ENCODE results near the gene ROCK1. TPM values are rescaled to one million over a fixed set of nuclear protein-coding genes. Genes with fewer than 3 reads are reported as not detected.

The ROCK1 gene
- total and polyA plus RNA-seq, 9 of the 15 experiments (the other 6 are each of a cell fraction or from before 2014, with no cell fraction given): 7.4 to 28.6 (median 17.7) TPM

- no peak for TF ChIP-seq RBM34 (IDR thresholded peaks at IDR 0.05; ENCODE audit: borderline replicate concordance, insufficient read depth, low read length)
- TF ChIP-seq MAFK (IDR thresholded peaks at IDR 0.05; ENCODE audit: low read length): no peak
- no peak for TF ChIP-seq ARID1B (IDR thresholded peaks at IDR 0.05)
- no peak for TF ChIP-seq ILF3 (IDR thresholded peaks at IDR 0.05; ENCODE audit: borderline replicate concordance)
- TF ChIP-seq POU5F1 (IDR thresholded peaks at IDR 0.05; ENCODE audit: borderline replicate concordance, low read depth, low read length, partially characterized antibody): no peak
- no peak overlapping the region for H2AFZ ChIP-seq (ENCODE audit: low read depth, low read length)
- no peak for DNase-seq (ENCODE audit: extremely low read depth in 1 of 4, low spot score in 3 of 4)
- no peak for ATAC-seq
- WGBS (ENCODE audit: insufficient coverage, low coverage, missing lambda C conversion rate): 100% methylated on average over 2 of the region's 2 CpGs
- no peaks in the 10 kb centered on the region for H3K9me1 ChIP-seq (ENCODE audit: control insufficient read depth, insufficient read depth, low read length)
- H4K20me1 ChIP-seq (replicated peaks; ENCODE audit: control insufficient read depth, insufficient read depth, low read length): no peaks in the 10 kb centered on the region
- BruUV-seq (replicated peaks): no TSS peak
- H3K9me3 ChIP-seq (replicated peaks; ENCODE audit: control insufficient read depth, insufficient read depth, low read depth, low read length): no peaks in the 10 kb centered on the region
- peaks cover 15% of the 10 kb centered on the region; the same call in 1 of the 3 replicates for H3K36me3 ChIP-seq (ENCODE audit: control insufficient read depth, insufficient read depth, low read length)
- ChIA-PET POLR2A (no interaction called here), CTCF (ENCODE audit: low intra/inter-chr PET ratio) (no interaction called here)
- no peak overlapping the region for H3K4me3 ChIP-seq
- no peak for FAIRE-seq
- no peaks in the 10 kb centered on the region for H3K27me3 ChIP-seq (ENCODE audit: control insufficient read depth in 2 of 2, insufficient read depth in 2 of 2, low read length in 2 of 2)
- no peak overlapping the region for H3K9ac ChIP-seq (ENCODE audit: insufficient read depth in 1 of 2, low read depth in 2 of 2, low read length in 2 of 2)
- in situ Hi-C loops (cut with MboI) (no loop called here), intact Hi-C loops (cut with micrococcal nuclease) (no loop called here)
- H3K4me1 ChIP-seq (replicated peaks in 1 of 2; ENCODE audit: control insufficient read depth in 2 of 2, insufficient read depth in 2 of 2, low read length in 2 of 2): no peaks in the 10 kb centered on the region
- H3K27ac ChIP-seq (ENCODE audit: extremely low read depth, low read depth, low read length): no peak overlapping the region
- H3K79me2 ChIP-seq (ENCODE audit: control insufficient read depth, insufficient read depth, low read length): no peaks in the 10 kb centered on the region
- H3K4me2 ChIP-seq (ENCODE audit: insufficient read depth, low read length): no peak overlapping the region
These were observed 144.8 kb downstream of the ROCK1 start for GRCh38 chr18:20966795-20967194.

- Histone ChIP-seq H3K4me1 (replicated peaks in 1 of 2; ENCODE audit: control insufficient read depth in 2 of 2, insufficient read depth in 2 of 2, low read length in 2 of 2) (no peaks in the 10 kb centered on the region), H3K27me3 (ENCODE audit: control insufficient read depth in 2 of 2, insufficient read depth in 2 of 2, low read length in 2 of 2) (no peaks in the 10 kb centered on the region), H3K79me2 (ENCODE audit: control insufficient read depth, insufficient read depth, low read length) (no peaks in the 10 kb centered on the region), H3K9ac (ENCODE audit: insufficient read depth in 1 of 2, low read depth in 2 of 2, low read length in 2 of 2) (no peak overlapping the region), H3K27ac (ENCODE audit: extremely low read depth, low read depth, low read length) (no peak overlapping the region), H4K20me1 (replicated peaks; ENCODE audit: control insufficient read depth, insufficient read depth, low read length) (no peaks in the 10 kb centered on the region), H3K9me3 (replicated peaks; ENCODE audit: control insufficient read depth, insufficient read depth, low read depth, low read length) (no peaks in the 10 kb centered on the region), H3K9me1 (ENCODE audit: control insufficient read depth, insufficient read depth, low read length) (no peaks in the 10 kb centered on the region), H2AFZ (ENCODE audit: low read depth, low read length) (no peak overlapping the region), H3K36me3 (ENCODE audit: control insufficient read depth, insufficient read depth, low read length) (peaks cover 7% of the 10 kb centered on the region; the same call in 1 of the 3 replicates), H3K4me3 (no peak overlapping the region), H3K4me2 (ENCODE audit: insufficient read depth, low read length) (no peak overlapping the region)
- BruUV-seq (replicated peaks): no TSS peak
- ChIA-PET POLR2A (no interaction called here), CTCF (ENCODE audit: low intra/inter-chr PET ratio) (no interaction called here)
- no peak for FAIRE-seq
- WGBS (ENCODE audit: insufficient coverage, low coverage, missing lambda C conversion rate): 71% methylated on average over 2 of the region's 2 CpGs
- no peak for TF ChIP-seq NR4A1 (CRISPR knock-in tag; IDR thresholded peaks at IDR 0.05)
- no peak for TF ChIP-seq NR4A1 (tag; IDR thresholded peaks at IDR 0.05)
- peak; percentile 56; the same call in 1 of the 2 replicates for TF ChIP-seq MAFF (IDR thresholded peaks at IDR 0.05; ENCODE audit: low read length)
- peak; percentile 52; the same call in 1 of the 2 replicates for TF ChIP-seq C11orf30 (IDR thresholded peaks at IDR 0.05; ENCODE audit: low read depth)
- peak; percentile 81 for TF ChIP-seq ZNF316 (IDR thresholded peaks at IDR 0.05)
- TF ChIP-seq MAFK (IDR thresholded peaks at IDR 0.05; ENCODE audit: low read length): peak; percentile 49; the same call in 1 of the 2 replicates
- 0 out of 2 replicates have a peak, but pooled peaks have one; percentile 21 for TF ChIP-seq MAFG (tag; conservative IDR thresholded peaks at IDR 0.05)
- no peak for TF ChIP-seq POLR2B (IDR thresholded peaks at IDR 0.05; ENCODE audit: low read depth, partially characterized antibody)
- DNase-seq (ENCODE audit: extremely low read depth in 1 of 4, low spot score in 3 of 4): no peak
- in situ Hi-C loops (cut with MboI): no loop called here
- intact Hi-C loops (cut with micrococcal nuclease): no loop called here
- no peak for ATAC-seq
These were observed 148.6 kb downstream of the ROCK1 start for GRCh38 chr18:20963027-20963426.
